Adrenal gland (tissue), 12 donors: Measurements from ENCODE around the gene NUTF2. TPM values are rescaled to one million over a fixed set of nuclear protein-coding genes. Genes with fewer than 3 reads are reported as not detected.

Experiments used
- DNase-seq, 7 donors: peaks; one replicate each; pipeline ENCODE4 v3.0.0-alpha.2; 2019 to 2020
- H3K27ac ChIP-seq, 5 donors: fragments of 200-600 bp; sonication (generic) in 4 of 5; 1 replicate in 3 of 5; 2 replicates in 2 of 5; pipeline versions ENCODE4 v1.5.1 to v1.8.0; 2016 to 2020; ENCODE audit warnings: mild to moderate bottlenecking in 1 of 5
- H3K27me3 ChIP-seq: fragments of 200-600 bp; 2 replicates; pipeline ENCODE4 v1.8.0; 2021
- H3K36me3 ChIP-seq, 2 donors: fragments of 200-600 bp; replicated peaks in 1 of 2; 1 replicate in 1 of 2; 2 replicates in 1 of 2; pipeline versions ENCODE4 v1.5.1 to v1.8.0; 2018 to 2022
- H3K4me1 ChIP-seq, 2 donors: fragments of 200-600 bp; replicated peaks in 1 of 2; 1 replicate in 1 of 2; 2 replicates in 1 of 2; pipeline versions ENCODE4 v1.5.1 to v1.8.0; 2018 to 2021
- H3K4me3 ChIP-seq, 4 donors: fragments of 200-600 bp; sonication (generic) in 3 of 4; one replicate each; pipeline ENCODE4 v1.5.1; 2016 to 2018
- H3K9me3 ChIP-seq, 3 donors: fragments of 200-600 bp; sonication (generic) in 1 of 3; replicated peaks in 1 of 3; 1 replicate in 2 of 3; 2 replicates in 1 of 3; pipeline versions ENCODE4 v1.5.1 to v1.8.0; 2016 to 2021
- POLR2A ChIP-seq, 2 donors: fragments of 450-650 bp; IDR thresholded peaks; one replicate each; pipeline ENCODE4 v1.6.1; 2017; ENCODE audit warnings: antibody characterized with exemption in 2 of 2, mild to moderate bottlenecking in 2 of 2, moderate library complexity in 1 of 2
- WGBS, 4 donors: extraction: QIAGEN DNeasy Blood & Tissue Kit in 2 of 4; methylation state at CpG; one replicate each; pipeline versions ENCODE4 v1.1.5 to v1.1.7; 2013 to 2017; 5-methylcytosine and 5-hydroxymethylcytosine counted together
- intact Hi-C, 2 donors: fragments of 100-400 bp; cut with DNase I; formaldehyde crosslinking; loops; one replicate each; pipeline versions ENCODE4 v1.14.1 to v1.15.0; 2022 to 2023
- polyA plus RNA-seq, 3 donors: library from polyadenylated mRNA; stranded (reverse); fragments of 200-250 nt in 2 of 3; fragments of 350-450 nt in 1 of 3; fragmentation: Illumina TruSeq in 1 of 3; extraction: RNeasy Lipid Tissue Mini Kit (QIAGEN cat#74804) in 1 of 3; gene quantifications; one replicate each; pipeline ENCODE4 v1.2.3, GENCODE V29; 2013 to 2014
- total RNA-seq, 9 donors: library from RNA; depleted of rRNA in 4 of 9; stranded (reverse); fragments of >200 nt in 4 of 9; fragments of 120-200 nt in 1 of 9; fragmentation: NEBNext Ultra II Directional in 1 of 9; extraction: Animal tissue kit (Norgen Biotek cat#: 25700) in 1 of 9; gene quantifications; one replicate each; pipeline versions ENCODE4 v1.1.0 to v1.2.4, GENCODE V29; 2013 to 2023
- TF ChIP-seq, protein P1 (sequence below), 6 experiments: fragments of 450-650 bp in 4 of 6; fragments of 200-600 bp in 2 of 6; sonication (generic) in 1 of 6; IDR thresholded peaks; 1 replicate in 5 of 6; 2 replicates in 1 of 6; pipeline versions ENCODE4 v1.5.1 to v1.8.0; 2016 to 2021; ENCODE audit warnings: antibody characterized with exemption in 6 of 6, mild to moderate bottlenecking in 2 of 6, moderate library complexity in 1 of 6
- donor health status: healthy with polysubstance abuse.
- donor health status: Bipolar disorder and iron deficiency.
- donor health status: DM: yes; HTN: yes; CAD: no.
- donor health status: DM: no; HTN: no; CAD: no.
- donor health status: DM: no; HTN: no; CAD: no.
- donor health status: DM: yes; HTN: yes; CAD: no.

Gene NUTF2
- total and polyA plus RNA-seq, 12 donors = 30.0 to 201 (median 87.1) TPM

- H3K4me1 ChIP-seq = peaks cover 32 to 50% of the 10 kb centered on the region in 2 donors
- 0 to 1% (median 0%) methylated on average over 9 to 61 of the region's 62 CpGs; no CpG with 5 or more reads in 1 of the 4 donors for WGBS, 4 donors
- H3K36me3 ChIP-seq = no peaks in the 10 kb centered on the region
- intact Hi-C loops = no loop called here
- peak in 6 of 7 donors; percentile 29 to 82 (median 70) for DNase-seq
- peak within 1 kb of the TSS; percentile 29 to 95 (median 90) for H3K27ac ChIP-seq
- TF ChIP-seq POLR2A (IDR thresholded peaks at IDR 0.05) = peak in 1 of 2 donors; percentile 39
- TF ChIP-seq, protein P1, sequence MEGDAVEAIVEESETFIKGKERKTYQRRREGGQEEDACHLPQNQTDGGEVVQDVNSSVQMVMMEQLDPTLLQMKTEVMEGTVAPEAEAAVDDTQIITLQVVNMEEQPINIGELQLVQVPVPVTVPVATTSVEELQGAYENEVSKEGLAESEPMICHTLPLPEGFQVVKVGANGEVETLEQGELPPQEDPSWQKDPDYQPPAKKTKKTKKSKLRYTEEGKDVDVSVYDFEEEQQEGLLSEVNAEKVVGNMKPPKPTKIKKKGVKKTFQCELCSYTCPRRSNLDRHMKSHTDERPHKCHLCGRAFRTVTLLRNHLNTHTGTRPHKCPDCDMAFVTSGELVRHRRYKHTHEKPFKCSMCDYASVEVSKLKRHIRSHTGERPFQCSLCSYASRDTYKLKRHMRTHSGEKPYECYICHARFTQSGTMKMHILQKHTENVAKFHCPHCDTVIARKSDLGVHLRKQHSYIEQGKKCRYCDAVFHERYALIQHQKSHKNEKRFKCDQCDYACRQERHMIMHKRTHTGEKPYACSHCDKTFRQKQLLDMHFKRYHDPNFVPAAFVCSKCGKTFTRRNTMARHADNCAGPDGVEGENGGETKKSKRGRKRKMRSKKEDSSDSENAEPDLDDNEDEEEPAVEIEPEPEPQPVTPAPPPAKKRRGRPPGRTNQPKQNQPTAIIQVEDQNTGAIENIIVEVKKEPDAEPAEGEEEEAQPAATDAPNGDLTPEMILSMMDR (IDR thresholded peaks at IDR 0.05) = peak in 1 of 6 experiments; percentile 15
- peak within 1 kb of the TSS; percentile 60 to 85 (median 83) for H3K4me3 ChIP-seq
- no peaks in the 10 kb centered on the region for H3K27me3 ChIP-seq
- no peaks in the 10 kb centered on the region for H3K9me3 ChIP-seq
These were observed 530 bp downstream of the NUTF2 start, which contains the start of gene CENPT for GRCh38 chr16:67847064-67847861. Gene CENPT, minus strand, starts transcription at chr16:67847693. Its CDS starts 13,834 bp downstream, at chr16:67833859.

DNA sequence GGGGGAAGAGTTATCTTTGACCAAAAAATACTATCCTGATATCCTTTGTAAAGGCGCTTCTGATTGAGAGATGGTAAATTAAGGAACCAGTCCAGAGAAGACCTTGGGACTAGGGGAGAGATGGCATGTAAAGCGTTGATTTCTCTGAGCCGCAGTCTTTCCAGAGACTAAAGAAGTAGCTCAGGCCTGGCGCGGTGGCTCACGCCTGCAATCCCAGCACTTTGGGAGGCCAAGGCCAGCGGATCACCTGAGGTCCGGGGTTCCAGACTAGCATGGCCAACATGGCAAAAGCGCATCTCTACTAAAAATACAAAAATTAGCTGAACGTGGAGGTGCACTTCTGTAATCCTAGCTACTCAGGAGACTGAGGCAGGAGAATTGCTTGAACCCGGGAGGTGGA lies 1.4 kb downstream of the NUTF2 start:
- WGBS, 4 donors = 71 to 81% (median 74%) methylated on average over 11 of the region's 11 CpGs
- no peak for DNase-seq
- Histone ChIP-seq H3K4me3 (peak overlapping the region in 2 of 4 donors; percentile 82 to 85), H3K36me3 (no peaks in the 10 kb centered on the region), H3K27ac (peak overlapping the region in 1 of 5 donors; percentile 95), H3K9me3 (no peaks in the 10 kb centered on the region), H3K4me1 (peaks cover 28 to 49% of the 10 kb centered on the region in 2 donors), H3K27me3 (no peaks in the 10 kb centered on the region)
- intact Hi-C loops = no loop called here
- no peak for TF ChIP-seq POLR2A (IDR thresholded peaks at IDR 0.05)
- TF ChIP-seq, protein P1 (IDR thresholded peaks at IDR 0.05) = no peak

- no peak overlapping the region for H3K27ac ChIP-seq
- 94 to 98% (median 96%) methylated on average over 2 to 3 of the region's 3 CpGs for WGBS, 4 donors
- no peaks in the 10 kb centered on the region for H3K9me3 ChIP-seq
- intact Hi-C loops = no loop called here
- no peak overlapping the region for H3K4me3 ChIP-seq
- no peaks in the 10 kb centered on the region for H3K36me3 ChIP-seq
- H3K4me1 ChIP-seq = peaks cover 30 to 31% of the 10 kb centered on the region in 2 donors
- H3K27me3 ChIP-seq = no peaks in the 10 kb centered on the region
- no peak for TF ChIP-seq POLR2A (IDR thresholded peaks at IDR 0.05)
- TF ChIP-seq, protein P1 (IDR thresholded peaks at IDR 0.05) = no peak
- no peak for DNase-seq
These were observed 6.9 kb downstream of the NUTF2 start for GRCh38 chr16:67853670-67854069.

DNA sequence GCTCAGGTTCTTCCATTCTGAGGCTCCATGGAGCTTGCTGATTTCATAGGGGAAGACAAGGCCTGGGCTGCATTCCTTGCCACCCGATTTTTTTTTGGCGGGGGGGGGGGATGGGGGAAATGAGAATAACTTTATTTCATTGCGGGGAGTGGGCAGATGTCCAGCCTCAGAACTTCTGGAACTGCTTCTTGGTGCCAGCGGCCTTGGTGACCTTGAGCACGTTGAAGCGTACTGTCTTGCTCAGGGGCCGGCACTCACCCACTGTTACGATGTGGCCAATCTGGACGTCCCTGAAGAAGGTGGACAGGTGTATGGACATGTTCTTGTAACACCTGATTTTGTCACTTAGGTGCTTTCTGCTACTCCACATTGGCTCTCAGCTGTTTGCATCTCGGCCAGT lies 9.1 kb downstream of the NUTF2 start:
- TF ChIP-seq, protein P1 (IDR thresholded peaks at IDR 0.05) = no peak
- no peak for TF ChIP-seq POLR2A (IDR thresholded peaks at IDR 0.05)
- no peaks in the 10 kb centered on the region for H3K27me3 ChIP-seq
- intact Hi-C loops = no loop called here
- DNase-seq = peak; percentile 56 to 81 (median 71)
- WGBS, 4 donors = 26 to 55% (median 34%) methylated on average over 10 of the region's 10 CpGs
- H3K36me3 ChIP-seq = peaks cover 0 to 5% of the 10 kb centered on the region in 2 donors
- H3K9me3 ChIP-seq = no peaks in the 10 kb centered on the region
- H3K27ac ChIP-seq = peak overlapping the region in 2 of 5 donors; percentile 41 to 50
- no peak overlapping the region for H3K4me3 ChIP-seq
- H3K4me1 ChIP-seq = peaks cover 25 to 30% of the 10 kb centered on the region in 2 donors
